Camera-type eye (tissue), 1 donor: ENCODE results near the gene CALM3. TPM values are rescaled to one million over a fixed set of nuclear protein-coding genes. Genes with fewer than 3 reads are reported as not detected.

Experiments
- total RNA-seq: library from RNA; depleted of rRNA; stranded (reverse); fragments of >200 nt; gene quantifications from one replicate; pipeline ENCODE4 v1.2.3, GENCODE V29; 2014

Gene CALM3
- 277 TPM for total RNA-seq

DNA sequence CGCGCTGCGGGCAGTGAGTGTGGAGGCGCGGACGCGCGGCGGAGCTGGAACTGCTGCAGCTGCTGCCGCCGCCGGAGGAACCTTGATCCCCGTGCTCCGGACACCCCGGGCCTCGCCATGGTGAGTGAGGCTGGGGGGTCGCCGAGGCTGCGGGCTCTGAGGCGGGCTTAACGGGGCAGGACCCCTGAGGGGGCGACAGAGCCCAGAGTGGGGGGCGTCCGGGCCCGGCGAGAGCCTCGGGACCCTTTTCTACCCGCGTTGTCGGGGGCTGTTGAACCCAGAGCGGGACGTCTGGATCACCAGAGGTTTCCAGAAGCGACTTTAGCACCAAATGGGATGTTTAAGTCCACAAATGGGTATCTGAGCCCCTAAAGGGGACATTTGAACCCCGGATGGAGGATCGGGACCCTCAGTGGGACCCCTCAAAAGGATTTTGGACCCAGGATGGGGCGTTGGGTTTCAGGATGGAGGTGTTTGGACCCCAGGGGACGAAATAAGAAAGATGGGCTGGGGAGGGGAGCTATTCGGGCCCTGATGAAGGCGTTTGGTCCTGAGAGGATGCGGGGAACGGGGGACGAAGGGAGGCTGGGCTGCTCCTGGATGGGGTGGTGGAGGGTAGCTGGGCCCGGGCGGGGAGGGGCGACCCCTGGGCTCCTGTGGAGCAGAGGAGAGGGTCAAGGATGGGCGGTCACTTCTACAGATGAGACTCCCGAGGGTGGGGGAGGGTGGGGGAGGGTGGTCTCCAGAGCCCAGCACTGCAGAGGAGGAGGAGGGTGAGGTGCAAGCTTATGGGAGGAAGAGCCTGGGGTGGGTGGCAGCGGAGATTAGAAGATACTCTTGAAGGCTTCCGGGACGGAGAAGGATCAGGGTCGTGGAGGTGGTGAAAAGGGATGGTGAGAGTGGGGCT is at the start of gene CALM3:
Gene CALM3, plus strand, starts transcription at position 13 of the 907 bp plus-strand sequence. Its CDS starts 105 bp downstream, at position 118.

GRCh38 chr19:46624958-46625661 is 24.0 kb downstream of the CALM3 start, which contains the start of gene PTGIR:
PTGIR (minus strand) TSS chr19:46625089; CDS start chr19:46624225, 864 bp downstream.

DNA sequence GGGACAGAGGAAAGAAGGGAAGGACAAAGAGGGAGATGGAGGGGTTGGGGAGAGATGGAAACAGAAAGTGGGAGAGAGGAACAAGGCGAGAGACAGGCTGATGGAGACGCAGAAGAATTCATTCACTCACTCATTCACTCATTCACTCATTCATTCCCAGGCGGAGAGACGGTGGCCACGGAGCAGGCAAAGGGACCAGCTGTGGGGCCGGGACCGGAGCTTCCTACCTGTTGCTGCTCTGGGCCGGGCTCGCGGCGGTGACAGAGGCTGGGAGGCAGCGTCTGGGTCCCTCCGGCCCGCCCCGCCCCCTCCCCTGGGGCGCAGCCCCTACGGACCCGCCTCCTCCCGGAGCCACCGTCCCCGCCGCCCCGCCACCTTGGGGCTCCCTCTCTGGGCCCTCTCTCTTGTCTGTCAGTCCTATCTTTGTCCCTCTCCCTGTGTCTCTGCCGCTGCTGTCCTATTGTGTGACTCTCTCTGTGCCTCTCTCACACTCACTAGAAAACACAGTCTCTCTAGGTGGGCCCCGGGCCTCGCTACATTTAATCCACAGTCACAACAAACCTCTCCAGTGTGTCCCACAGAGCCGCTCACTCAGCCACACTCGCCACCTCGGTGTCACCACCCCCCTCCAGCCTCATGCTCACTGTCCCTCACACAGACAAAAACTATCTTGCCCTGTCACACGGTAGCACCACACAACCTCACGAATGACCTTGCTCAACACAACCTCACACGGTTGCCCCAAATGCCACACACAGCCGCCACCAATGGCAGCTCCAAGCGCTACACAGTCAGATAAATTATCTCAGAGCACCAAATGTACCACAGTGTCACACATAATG is 35.0 kb downstream of the CALM3 start, which contains the start of gene GNG8:
Gene GNG8, minus strand, starts transcription at position 283 of the 842 bp plus-strand sequence. CDS start 1,520 bp downstream, outside the sequence.

Other genes with a start within 250 kb of the CALM3 start
- gene CCDC8, start 187.8 kb upstream of the CALM3 start, total RNA-seq: 43.4 TPM
- gene PNMA8C, start 172.4 kb upstream of the CALM3 start, total RNA-seq: 7.1 TPM
- gene PNMA8A, start 129.8 kb upstream of the CALM3 start, total RNA-seq: 72.3 TPM
- 12.4 TPM for gene PNMA8B, start 105.5 kb upstream of the CALM3 start, total RNA-seq
- 2.5 TPM for gene PTGIR, start 23.8 kb downstream of the CALM3 start, total RNA-seq
- not detected for gene GNG8, start 34.9 kb downstream of the CALM3 start, total RNA-seq
- gene DACT3, start 59.9 kb downstream of the CALM3 start, total RNA-seq: 18.5 TPM
- 25.5 TPM for gene PRKD2, start 115.8 kb downstream of the CALM3 start, total RNA-seq
- gene FKRP, start 144.7 kb downstream of the CALM3 start, total RNA-seq: 25.0 TPM
- 71.9 TPM for gene STRN4, start 145.1 kb downstream of the CALM3 start, total RNA-seq
- 10.7 TPM for gene SLC1A5, start 187.3 kb downstream of the CALM3 start, total RNA-seq
- 48.4 TPM for gene AP2S1, start 249.5 kb downstream of the CALM3 start, total RNA-seq